Measurements from ENCODE around the gene OTUD5.

The OTUD5 gene

GRCh38 chrX:48891402-48892288 is 65.8 kb downstream of the OTUD5 start (continued):
- TF ChIP-seq ZNF529 (tag by site-specific recombination; IDR thresholded peaks at IDR 0.05; ENCODE audit: insufficient replicate concordance) (no peak), KLF8 (tag by site-specific recombination; IDR thresholded peaks at IDR 0.05) (peak; percentile 60; the same call in 1 of the 2 replicates), ZNF350 (tag by site-specific recombination; IDR thresholded peaks at IDR 0.05) (no peak), BCL11B (tag by site-specific recombination; IDR thresholded peaks at IDR 0.05; ENCODE audit: low read depth) (no peak), ZNF391 (tag by site-specific recombination; IDR thresholded peaks at IDR 0.05; ENCODE audit: borderline replicate concordance, low read depth) (no peak), ZNF544 (tag by site-specific recombination; IDR thresholded peaks at IDR 0.05) (no peak), SP3 (tag by site-specific recombination; IDR thresholded peaks at IDR 0.05) (peak; percentile 80), FEZF1 (tag by site-specific recombination; IDR thresholded peaks at IDR 0.05) (no peak), ZNF155 (tag by site-specific recombination; IDR thresholded peaks at IDR 0.05) (no peak), ZNF513 (tag by site-specific recombination; IDR thresholded peaks at IDR 0.05) (no peak), ZBTB6 (tag by site-specific recombination; IDR thresholded peaks at IDR 0.05) (peak; percentile 83), HIC1 (tag by site-specific recombination; IDR thresholded peaks at IDR 0.05) (no peak), ZNF121 (tag by site-specific recombination; IDR thresholded peaks at IDR 0.05) (no peak), ZNF354C (tag by site-specific recombination; IDR thresholded peaks at IDR 0.05; ENCODE audit: borderline replicate concordance, low read depth) (no peak), ZBTB8A (tag by site-specific recombination; IDR thresholded peaks at IDR 0.05) (no peak), GLIS1 (tag by site-specific recombination; IDR thresholded peaks at IDR 0.05) (peak; percentile 86), ZNF174 (tag by site-specific recombination; IDR thresholded peaks at IDR 0.05) (no peak), GLIS2 (tag by site-specific recombination; IDR thresholded peaks at IDR 0.05) (peak; percentile 91), ZBTB1 (tag by site-specific recombination; IDR thresholded peaks at IDR 0.05) (no peak), WT1 (tag by site-specific recombination; IDR thresholded peaks at IDR 0.05) (no peak), ZNF473 (tag by site-specific recombination; IDR thresholded peaks at IDR 0.05) (no peak), ZNF610 (tag by site-specific recombination; IDR thresholded peaks at IDR 0.05; ENCODE audit: borderline replicate concordance) (no peak), ZNF404 (tag by site-specific recombination; IDR thresholded peaks at IDR 0.05) (no peak), ZFP41 (tag by site-specific recombination; IDR thresholded peaks at IDR 0.05; ENCODE audit: borderline replicate concordance) (no peak), KLF1 (tag by site-specific recombination; IDR thresholded peaks at IDR 0.05) (peak; percentile 63), ZNF658 (tag by site-specific recombination; IDR thresholded peaks at IDR 0.05) (no peak), ZFP69B (tag by site-specific recombination; IDR thresholded peaks at IDR 0.05) (peak; percentile 98), ZNF335 (tag by site-specific recombination; conservative IDR thresholded peaks at IDR 0.05) (peak; percentile 53), MEIS1 (CRISPR knock-in tag; IDR thresholded peaks at IDR 0.05; ENCODE audit: borderline replicate concordance) (no peak), KLF9 (tag by site-specific recombination; IDR thresholded peaks at IDR 0.05; ENCODE audit: low read depth) (peak; percentile 65), ZNF184 (tag by site-specific recombination; IDR thresholded peaks at IDR 0.05) (no peak), ZNF830 (tag by site-specific recombination; IDR thresholded peaks at IDR 0.05; ENCODE audit: low read depth) (no peak), SP7 (tag by site-specific recombination; IDR thresholded peaks at IDR 0.05) (peak; percentile 40; the same call in 1 of the 2 replicates)
- TF ChIP-seq, protein P1, sequence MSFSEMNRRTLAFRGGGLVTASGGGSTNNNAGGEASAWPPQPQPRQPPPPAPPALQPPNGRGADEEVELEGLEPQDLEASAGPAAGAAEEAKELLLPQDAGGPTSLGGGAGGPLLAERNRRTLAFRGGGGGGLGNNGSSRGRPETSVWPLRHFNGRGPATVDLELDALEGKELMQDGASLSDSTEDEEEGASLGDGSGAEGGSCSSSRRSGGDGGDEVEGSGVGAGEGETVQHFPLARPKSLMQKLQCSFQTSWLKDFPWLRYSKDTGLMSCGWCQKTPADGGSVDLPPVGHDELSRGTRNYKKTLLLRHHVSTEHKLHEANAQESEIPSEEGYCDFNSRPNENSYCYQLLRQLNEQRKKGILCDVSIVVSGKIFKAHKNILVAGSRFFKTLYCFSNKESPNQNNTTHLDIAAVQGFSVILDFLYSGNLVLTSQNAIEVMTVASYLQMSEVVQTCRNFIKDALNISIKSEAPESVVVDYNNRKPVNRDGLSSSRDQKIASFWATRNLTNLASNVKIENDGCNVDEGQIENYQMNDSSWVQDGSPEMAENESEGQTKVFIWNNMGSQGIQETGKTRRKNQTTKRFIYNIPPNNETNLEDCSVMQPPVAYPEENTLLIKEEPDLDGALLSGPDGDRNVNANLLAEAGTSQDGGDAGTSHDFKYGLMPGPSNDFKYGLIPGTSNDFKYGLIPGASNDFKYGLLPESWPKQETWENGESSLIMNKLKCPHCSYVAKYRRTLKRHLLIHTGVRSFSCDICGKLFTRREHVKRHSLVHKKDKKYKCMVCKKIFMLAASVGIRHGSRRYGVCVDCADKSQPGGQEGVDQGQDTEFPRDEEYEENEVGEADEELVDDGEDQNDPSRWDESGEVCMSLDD (tag by site-specific recombination; IDR thresholded peaks at IDR 0.05): 0 out of 2 replicates have a peak, but pooled peaks have one; percentile 21
